Measurements from ENCODE around the gene KCTD20. TPM values are rescaled to one million over a fixed set of nuclear protein-coding genes. Genes with fewer than 3 reads are reported as not detected.
"Not testable (repeated sequence)": the region's sequence is repeated elsewhere in the genome, so short reads cannot be mapped to it uniquely, and the experiment has no call there.

KCTD20 gene
- total and polyA plus RNA-seq, 2 donors from 2014 or later = 11.5 to 35.6 TPM

GRCh38 chr6:36404164-36404563 is 38.6 kb upstream of the KCTD20 start:
- intact Hi-C loops (cut with DNase I) = no loop called here
- Histone ChIP-seq H3K9me3 (ENCODE audit: control insufficient read depth in 2 of 3, insufficient read depth in 1 of 3, low read length in 3 of 3) (no peaks in the 10 kb centered on the region), H3K36me3 (ENCODE audit: control insufficient read depth in 2 of 3, insufficient read depth in 3 of 3, low read length in 3 of 3) (no peaks in the 10 kb centered on the region), H3K4me3 (ENCODE audit: low read length in 3 of 3) (no peak overlapping the region), H3K27ac (ENCODE audit: low read depth in 2 of 2, low read length in 2 of 2) (no peak overlapping the region), H3K27me3 (ENCODE audit: control insufficient read depth, insufficient read depth, low read length) (no peaks in the 10 kb centered on the region), H3K4me1 (ENCODE audit: control insufficient read depth in 2 of 3, insufficient read depth in 2 of 3, low read depth in 1 of 3, low read length in 3 of 3) (no peaks in the 10 kb centered on the region), H3K9ac (ENCODE audit: low read length in 3 of 3) (no peak overlapping the region)
- no peak for TF ChIP-seq CTCF (IDR thresholded peaks at IDR 0.05; ENCODE audit: borderline replicate concordance, extremely low read depth, insufficient read depth)
- DNase-seq (no peak), FAIRE-seq (no peak)

GRCh38 chr6:36409718-36410117 is 33.1 kb upstream of the KCTD20 start:
- DNase-seq; H3K4me3 ChIP-seq (ENCODE audit: low read length in 3 of 3); intact Hi-C loops (cut with DNase I); H3K9ac ChIP-seq (ENCODE audit: low read length in 3 of 3); H3K9me3 ChIP-seq (ENCODE audit: control insufficient read depth in 2 of 3, insufficient read depth in 1 of 3, low read length in 3 of 3); H3K36me3 ChIP-seq (ENCODE audit: control insufficient read depth in 2 of 3, insufficient read depth in 3 of 3, low read length in 3 of 3); FAIRE-seq; H3K27me3 ChIP-seq (ENCODE audit: control insufficient read depth, insufficient read depth, low read length); H3K27ac ChIP-seq (ENCODE audit: low read depth in 2 of 2, low read length in 2 of 2); H3K4me1 ChIP-seq (ENCODE audit: control insufficient read depth in 2 of 3, insufficient read depth in 2 of 3, low read depth in 1 of 3, low read length in 3 of 3): not testable (repeated sequence)

GRCh38 chr6:36413489-36414480 is 29.0 kb upstream of the KCTD20 start:
- Histone ChIP-seq H3K4me3 (ENCODE audit: low read length in 3 of 3) (no peak overlapping the region), H3K27ac (ENCODE audit: low read depth in 2 of 2, low read length in 2 of 2) (no peak overlapping the region), H3K4me1 (ENCODE audit: control insufficient read depth in 2 of 3, insufficient read depth in 2 of 3, low read depth in 1 of 3, low read length in 3 of 3) (no peaks in the 10 kb centered on the region), H3K9ac (ENCODE audit: low read length in 3 of 3) (no peak overlapping the region), H3K9me3 (ENCODE audit: control insufficient read depth in 2 of 3, insufficient read depth in 1 of 3, low read length in 3 of 3) (no peaks in the 10 kb centered on the region), H3K27me3 (ENCODE audit: control insufficient read depth, insufficient read depth, low read length) (no peaks in the 10 kb centered on the region), H3K36me3 (ENCODE audit: control insufficient read depth in 2 of 3, insufficient read depth in 3 of 3, low read length in 3 of 3) (no peaks in the 10 kb centered on the region)
- intact Hi-C loops (cut with DNase I) = no loop called here
- no peak for TF ChIP-seq CTCF (IDR thresholded peaks at IDR 0.05; ENCODE audit: borderline replicate concordance, extremely low read depth, insufficient read depth)
- FAIRE-seq = no peak
- DNase-seq = no peak

- TF ChIP-seq CTCF (IDR thresholded peaks at IDR 0.05; ENCODE audit: borderline replicate concordance, extremely low read depth, insufficient read depth) = no peak
- no peak for DNase-seq
- H3K4me1 ChIP-seq (ENCODE audit: control insufficient read depth in 2 of 3, insufficient read depth in 2 of 3, low read depth in 1 of 3, low read length in 3 of 3) = no peaks in the 10 kb centered on the region
- no peaks in the 10 kb centered on the region for H3K9me3 ChIP-seq (ENCODE audit: control insufficient read depth in 2 of 3, insufficient read depth in 1 of 3, low read length in 3 of 3)
- no peaks in the 10 kb centered on the region for H3K36me3 ChIP-seq (ENCODE audit: control insufficient read depth in 2 of 3, insufficient read depth in 3 of 3, low read length in 3 of 3)
- intact Hi-C loops (cut with DNase I) = no loop called here
- H3K27ac ChIP-seq (ENCODE audit: low read depth in 2 of 2, low read length in 2 of 2) = no peak overlapping the region
- no peaks in the 10 kb centered on the region for H3K27me3 ChIP-seq (ENCODE audit: control insufficient read depth, insufficient read depth, low read length)
- H3K4me3 ChIP-seq (ENCODE audit: low read length in 3 of 3) = no peak overlapping the region
- no peak overlapping the region for H3K9ac ChIP-seq (ENCODE audit: low read length in 3 of 3)
- FAIRE-seq = no peak
Observed at GRCh38 chr6:36414481-36414880, 28.3 kb upstream of the KCTD20 start.

Data from kidney (tissue), 14 donors.